ENCODE measurements around the gene HNF4A. TPM values are rescaled to one million over a fixed set of nuclear protein-coding genes. Genes with fewer than 3 reads are reported as not detected.

HNF4A gene
- total RNA-seq, 2 donors from 2014 or later, result 56.3 to 58.0 TPM

DNA sequence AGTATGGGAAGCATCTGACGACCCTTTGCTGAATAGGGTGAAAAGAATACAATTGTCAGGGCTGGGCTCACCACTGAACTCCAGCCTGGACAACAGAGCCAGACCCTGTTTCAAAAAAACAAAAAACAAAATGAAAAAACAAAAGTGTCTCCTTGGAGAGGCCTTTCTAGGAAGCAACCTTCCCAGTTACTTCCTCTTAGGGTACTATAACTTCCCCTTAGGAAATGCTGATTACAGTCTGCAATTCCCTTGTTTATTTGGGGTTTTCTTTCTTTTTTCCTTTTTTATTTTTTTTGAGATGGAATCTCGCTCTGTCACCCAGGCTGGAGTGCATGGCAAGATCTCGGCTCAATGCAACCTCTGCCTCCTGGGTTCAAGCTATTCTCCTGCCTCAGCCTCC, 99.6 kb downstream of the HNF4A start:
- no peaks in the 10 kb centered on the region for H3K36me3 ChIP-seq (ENCODE audit: control insufficient read depth, insufficient read depth, low read length)
- H3K9me3 ChIP-seq (ENCODE audit: control insufficient read depth, low read length), result no peaks in the 10 kb centered on the region
- H3K27me3 ChIP-seq (ENCODE audit: control insufficient read depth, insufficient read depth, low read length, poor library complexity, severe bottlenecking), result no peaks in the 10 kb centered on the region
- no peak overlapping the region for H3K4me3 ChIP-seq (ENCODE audit: low read length)
- H3K4me3 Mint-ChIP-seq, result no peak overlapping the region
- H3K27ac ChIP-seq (ENCODE audit: low read depth, low read length), result no peak overlapping the region
- H3K27me3 Mint-ChIP-seq (ENCODE audit: insufficient read depth), result no peaks in the 10 kb centered on the region
- no peak for DNase-seq
- H3K36me3 Mint-ChIP-seq (ENCODE audit: low read depth), result no peaks in the 10 kb centered on the region
- 87 to 91% methylated on average over 2 to 3 of the region's 3 CpGs for WGBS, 2 experiments (ENCODE audit: insufficient coverage in 1 of 2, insufficient read length in 1 of 2)
- no peak overlapping the region for H3K9ac ChIP-seq (ENCODE audit: extremely low read depth, low read length, poor library complexity, severe bottlenecking)
- peaks cover 12% of the 10 kb centered on the region for H3K4me1 Mint-ChIP-seq
- H3K9me3 Mint-ChIP-seq, result peaks cover 3% of the 10 kb centered on the region
- peaks cover 5% of the 10 kb centered on the region for H3K4me1 ChIP-seq (ENCODE audit: control insufficient read depth, insufficient read depth, low read length)
- TF ChIP-seq, protein P1, sequence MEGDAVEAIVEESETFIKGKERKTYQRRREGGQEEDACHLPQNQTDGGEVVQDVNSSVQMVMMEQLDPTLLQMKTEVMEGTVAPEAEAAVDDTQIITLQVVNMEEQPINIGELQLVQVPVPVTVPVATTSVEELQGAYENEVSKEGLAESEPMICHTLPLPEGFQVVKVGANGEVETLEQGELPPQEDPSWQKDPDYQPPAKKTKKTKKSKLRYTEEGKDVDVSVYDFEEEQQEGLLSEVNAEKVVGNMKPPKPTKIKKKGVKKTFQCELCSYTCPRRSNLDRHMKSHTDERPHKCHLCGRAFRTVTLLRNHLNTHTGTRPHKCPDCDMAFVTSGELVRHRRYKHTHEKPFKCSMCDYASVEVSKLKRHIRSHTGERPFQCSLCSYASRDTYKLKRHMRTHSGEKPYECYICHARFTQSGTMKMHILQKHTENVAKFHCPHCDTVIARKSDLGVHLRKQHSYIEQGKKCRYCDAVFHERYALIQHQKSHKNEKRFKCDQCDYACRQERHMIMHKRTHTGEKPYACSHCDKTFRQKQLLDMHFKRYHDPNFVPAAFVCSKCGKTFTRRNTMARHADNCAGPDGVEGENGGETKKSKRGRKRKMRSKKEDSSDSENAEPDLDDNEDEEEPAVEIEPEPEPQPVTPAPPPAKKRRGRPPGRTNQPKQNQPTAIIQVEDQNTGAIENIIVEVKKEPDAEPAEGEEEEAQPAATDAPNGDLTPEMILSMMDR (conservative IDR thresholded peaks at IDR 0.05), result no peak
- H3K27ac Mint-ChIP-seq, result no peak overlapping the region

DNA sequence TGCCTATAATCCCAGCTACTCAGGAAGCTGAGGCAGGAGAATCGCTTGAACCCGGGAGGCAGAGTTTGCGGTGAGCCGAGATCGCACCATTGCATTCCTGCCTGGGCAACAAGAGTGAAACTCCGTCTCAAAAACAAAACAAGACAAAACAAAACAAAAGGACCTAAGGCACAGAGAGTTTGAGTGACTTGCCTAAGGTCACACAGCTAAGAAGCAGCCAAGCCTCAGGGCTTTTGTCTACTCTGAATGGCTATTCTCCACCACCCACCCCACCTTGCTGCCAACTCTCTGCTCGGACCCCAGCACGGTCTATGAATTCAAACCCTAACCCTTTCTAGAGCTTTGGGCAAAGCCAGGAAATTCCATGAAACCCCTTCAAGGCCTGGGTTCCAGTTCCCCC, 101.1 kb downstream of the HNF4A start:
- H3K27ac ChIP-seq (ENCODE audit: low read depth, low read length), result no peak overlapping the region
- 83 to 84% methylated on average over 7 to 8 of the region's 8 CpGs for WGBS, 2 experiments (ENCODE audit: insufficient coverage in 1 of 2, insufficient read length in 1 of 2)
- DNase-seq, result no peak
- no peaks in the 10 kb centered on the region for H3K9me3 ChIP-seq (ENCODE audit: control insufficient read depth, low read length)
- no peak overlapping the region for H3K4me3 ChIP-seq (ENCODE audit: low read length)
- H3K9ac ChIP-seq (ENCODE audit: extremely low read depth, low read length, poor library complexity, severe bottlenecking), result no peak overlapping the region
- H3K27me3 ChIP-seq (ENCODE audit: control insufficient read depth, insufficient read depth, low read length, poor library complexity, severe bottlenecking), result no peaks in the 10 kb centered on the region
- TF ChIP-seq, protein P1 (conservative IDR thresholded peaks at IDR 0.05), result no peak
- Mint-ChIP-seq H3K4me1 (no peaks in the 10 kb centered on the region), H3K4me3 (no peak overlapping the region), H3K9me3 (peaks cover 3% of the 10 kb centered on the region), H3K27me3 (ENCODE audit: insufficient read depth) (no peaks in the 10 kb centered on the region), H3K36me3 (ENCODE audit: low read depth) (no peaks in the 10 kb centered on the region), H3K27ac (no peak overlapping the region)
- H3K36me3 ChIP-seq (ENCODE audit: control insufficient read depth, insufficient read depth, low read length), result no peaks in the 10 kb centered on the region
- no peaks in the 10 kb centered on the region for H3K4me1 ChIP-seq (ENCODE audit: control insufficient read depth, insufficient read depth, low read length)

DNA sequence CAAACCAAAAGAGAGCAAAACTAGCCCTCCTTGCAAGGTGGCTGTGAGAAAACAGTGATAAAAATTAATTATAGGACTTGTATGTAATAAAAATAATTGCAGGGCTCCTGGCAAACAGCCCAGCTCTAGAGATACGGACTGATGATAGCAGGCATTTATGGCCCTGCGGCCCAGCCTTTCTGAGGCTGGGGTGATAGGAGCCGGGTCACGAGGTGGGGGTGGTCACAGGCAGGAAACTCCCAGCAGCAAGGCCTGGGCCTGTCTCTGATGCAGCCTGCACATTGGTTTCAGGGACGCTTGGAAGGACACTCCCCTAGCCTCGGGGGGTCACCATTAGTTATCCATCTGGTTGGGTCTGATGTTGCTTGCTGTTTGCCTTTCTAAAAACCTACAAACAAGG, 101.5 kb downstream of the HNF4A start:
- Mint-ChIP-seq H3K9me3 (peaks cover 3% of the 10 kb centered on the region), H3K27me3 (ENCODE audit: insufficient read depth) (no peaks in the 10 kb centered on the region), H3K4me1 (no peaks in the 10 kb centered on the region), H3K36me3 (ENCODE audit: low read depth) (no peaks in the 10 kb centered on the region), H3K4me3 (no peak overlapping the region), H3K27ac (no peak overlapping the region)
- DNase-seq, result no peak
- no peak overlapping the region for H3K9ac ChIP-seq (ENCODE audit: extremely low read depth, low read length, poor library complexity, severe bottlenecking)
- H3K27me3 ChIP-seq (ENCODE audit: control insufficient read depth, insufficient read depth, low read length, poor library complexity, severe bottlenecking), result no peaks in the 10 kb centered on the region
- no peak overlapping the region for H3K27ac ChIP-seq (ENCODE audit: low read depth, low read length)
- no peak overlapping the region for H3K4me3 ChIP-seq (ENCODE audit: low read length)
- 90 to 93% methylated on average over 5 to 6 of the region's 6 CpGs for WGBS, 2 experiments (ENCODE audit: insufficient coverage in 1 of 2, insufficient read length in 1 of 2)
- TF ChIP-seq, protein P1 (conservative IDR thresholded peaks at IDR 0.05), result no peak
- no peaks in the 10 kb centered on the region for H3K4me1 ChIP-seq (ENCODE audit: control insufficient read depth, insufficient read depth, low read length)
- no peaks in the 10 kb centered on the region for H3K9me3 ChIP-seq (ENCODE audit: control insufficient read depth, low read length)
- H3K36me3 ChIP-seq (ENCODE audit: control insufficient read depth, insufficient read depth, low read length), result no peaks in the 10 kb centered on the region
